ENCODE results near the gene TMEM8B.

GRCh38 chr9:35861161-35861897, 32.3 kb downstream of the TMEM8B start:
- TF ChIP-seq PKNOX1 (IDR thresholded peaks at IDR 0.05) (no peak), ELF4 (IDR thresholded peaks at IDR 0.05) (no peak), TARDBP (IDR thresholded peaks at IDR 0.05) (no peak), FOXK2 (IDR thresholded peaks at IDR 0.05) (no peak), SUZ12 (IDR thresholded peaks at IDR 0.05) (no peak), ZNF384 (IDR thresholded peaks at IDR 0.05) (no peak), SP1 (IDR thresholded peaks at IDR 0.05) (no peak)
